ENCODE data around the gene CAPN9. TPM values are rescaled to one million over a fixed set of nuclear protein-coding genes. Genes with fewer than 3 reads are reported as not detected.
"Not testable (repeated sequence)": the region's sequence is repeated elsewhere in the genome, so short reads cannot be mapped to it uniquely, and the experiment has no call there.

Gene CAPN9, protein sequence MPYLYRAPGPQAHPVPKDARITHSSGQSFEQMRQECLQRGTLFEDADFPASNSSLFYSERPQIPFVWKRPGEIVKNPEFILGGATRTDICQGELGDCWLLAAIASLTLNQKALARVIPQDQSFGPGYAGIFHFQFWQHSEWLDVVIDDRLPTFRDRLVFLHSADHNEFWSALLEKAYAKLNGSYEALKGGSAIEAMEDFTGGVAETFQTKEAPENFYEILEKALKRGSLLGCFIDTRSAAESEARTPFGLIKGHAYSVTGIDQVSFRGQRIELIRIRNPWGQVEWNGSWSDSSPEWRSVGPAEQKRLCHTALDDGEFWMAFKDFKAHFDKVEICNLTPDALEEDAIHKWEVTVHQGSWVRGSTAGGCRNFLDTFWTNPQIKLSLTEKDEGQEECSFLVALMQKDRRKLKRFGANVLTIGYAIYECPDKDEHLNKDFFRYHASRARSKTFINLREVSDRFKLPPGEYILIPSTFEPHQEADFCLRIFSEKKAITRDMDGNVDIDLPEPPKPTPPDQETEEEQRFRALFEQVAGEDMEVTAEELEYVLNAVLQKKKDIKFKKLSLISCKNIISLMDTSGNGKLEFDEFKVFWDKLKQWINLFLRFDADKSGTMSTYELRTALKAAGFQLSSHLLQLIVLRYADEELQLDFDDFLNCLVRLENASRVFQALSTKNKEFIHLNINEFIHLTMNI
- under 1 TPM; 0.23 to 0.53 (median 0.28) TPM for total RNA-seq
- 0.25 TPM for polyA plus RNA-seq
- long read RNA-seq, donor 1, partial matches to known transcripts, result 0 of 1 reads
- long read RNA-seq, donor 1, other reads (novel, unspliced or antisense), result 1 of 1 reads
- long read RNA-seq, donor 2, partial matches to known transcripts, result 0 of 1 reads
- long read RNA-seq, donor 2, other reads (novel, unspliced or antisense), result 1 of 1 reads
- long read RNA-seq, donor 3, partial matches to known transcripts, result 0 of 2 reads
- long read RNA-seq, donor 3, other reads (novel, unspliced or antisense), result 2 of 2 reads
- long read RNA-seq, donor 4, result 0 reads

DNA sequence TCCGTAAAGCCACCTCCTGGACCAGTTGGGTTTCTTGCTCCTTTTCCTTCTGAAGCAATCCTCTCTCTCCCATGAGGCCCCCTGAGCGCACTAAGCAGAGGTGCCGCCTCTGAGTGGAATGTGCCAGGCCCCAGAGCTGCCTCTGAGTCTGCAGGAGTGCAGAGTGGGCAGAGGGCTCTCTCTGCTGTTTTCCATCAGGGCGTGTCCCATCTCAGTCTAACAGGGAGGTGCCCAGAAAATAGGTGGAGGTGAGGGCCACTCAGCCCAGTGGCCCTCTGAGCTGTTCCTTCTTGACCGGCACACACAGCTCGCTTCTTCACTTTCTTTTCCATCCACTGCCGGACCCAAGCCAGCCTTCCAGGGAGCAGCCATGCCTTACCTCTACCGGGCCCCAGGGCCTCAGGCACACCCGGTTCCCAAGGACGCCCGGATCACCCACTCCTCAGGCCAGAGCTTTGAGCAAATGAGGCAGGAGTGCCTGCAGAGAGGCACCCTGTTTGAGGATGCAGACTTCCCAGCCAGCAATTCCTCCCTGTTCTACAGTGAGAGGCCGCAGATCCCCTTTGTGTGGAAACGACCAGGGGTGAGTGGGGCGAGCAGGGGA lies at the start of gene CAPN9:
Gene CAPN9, plus strand, starts transcription at position 262 of the 604 bp plus-strand sequence. Its CDS starts 109 bp downstream, at position 371.
- Histone ChIP-seq H3K27ac (ENCODE audit: low read length) (no peak within 1 kb of the TSS), H3K4me1 (ENCODE audit: control insufficient read depth, insufficient read depth, low read length) (no peaks in the 10 kb centered on the region), H3K9me3 (ENCODE audit: control insufficient read depth, low read length) (no peaks in the 10 kb centered on the region), H3K4me3 (ENCODE audit: low read length) (no peak within 1 kb of the TSS), H3K27me3 (ENCODE audit: control insufficient read depth, insufficient read depth) (no peaks in the 10 kb centered on the region)
- intact Hi-C loops (cut with DNase I), result no loop called here
- DNase-seq (no peak), ATAC-seq (peak in 1 of 2 donors; percentile 11)
- WGBS, result 73% methylated on average over 14 of the region's 14 CpGs

- H3K4me1 ChIP-seq (ENCODE audit: control insufficient read depth, insufficient read depth, low read length), result peaks cover 5% of the 10 kb centered on the region
- H3K4me3 ChIP-seq (ENCODE audit: low read length), result no peak overlapping the region
- DNase-seq (no peak), ATAC-seq (no peak)
- no peaks in the 10 kb centered on the region for H3K9me3 ChIP-seq (ENCODE audit: control insufficient read depth, low read length)
- WGBS, result 93% methylated on average over 14 of the region's 14 CpGs
- H3K27ac ChIP-seq (ENCODE audit: low read length), result no peak overlapping the region
- intact Hi-C loops (cut with DNase I), result loop anchor here in 2 of 4 donors (10.0 kb wide), 1 partner anchor 67 kb away; no protein-coding TSS in a partner anchor
- H3K27me3 ChIP-seq (ENCODE audit: control insufficient read depth, insufficient read depth), result no peaks in the 10 kb centered on the region
Observed at GRCh38 chr1:230698130-230698529, 49.1 kb upstream of the CAPN9 start.

DNA sequence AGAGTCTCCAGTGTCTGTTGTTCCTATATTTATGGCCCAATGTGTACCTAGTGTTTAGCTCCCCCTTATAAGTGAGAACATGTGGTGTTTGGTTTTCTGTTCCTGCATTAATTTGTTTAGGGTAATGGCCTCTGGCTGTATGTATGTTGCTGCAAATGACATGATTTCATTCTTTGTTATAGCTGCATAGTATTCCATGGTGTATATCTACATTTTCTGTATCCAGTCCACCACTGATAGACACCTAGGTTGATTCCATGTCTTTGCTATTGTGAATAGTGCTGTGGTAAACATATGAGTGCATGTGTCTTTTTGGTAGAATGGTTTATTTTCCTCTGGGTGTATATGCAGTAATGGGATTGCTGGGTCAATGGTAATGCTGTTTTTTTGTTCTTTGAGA lies 48.2 kb upstream of the CAPN9 start:
- not testable (repeated sequence) for ATAC-seq; DNase-seq; H3K4me1 ChIP-seq (ENCODE audit: control insufficient read depth, insufficient read depth, low read length); H3K27ac ChIP-seq (ENCODE audit: low read length); H3K27me3 ChIP-seq (ENCODE audit: control insufficient read depth, insufficient read depth); H3K4me3 ChIP-seq (ENCODE audit: low read length); H3K9me3 ChIP-seq (ENCODE audit: control insufficient read depth, low read length)
- intact Hi-C loops (cut with DNase I), result loop anchor here in 2 of 4 donors (10.0 kb wide), 1 partner anchor 66 kb away; no protein-coding TSS in a partner anchor

DNA sequence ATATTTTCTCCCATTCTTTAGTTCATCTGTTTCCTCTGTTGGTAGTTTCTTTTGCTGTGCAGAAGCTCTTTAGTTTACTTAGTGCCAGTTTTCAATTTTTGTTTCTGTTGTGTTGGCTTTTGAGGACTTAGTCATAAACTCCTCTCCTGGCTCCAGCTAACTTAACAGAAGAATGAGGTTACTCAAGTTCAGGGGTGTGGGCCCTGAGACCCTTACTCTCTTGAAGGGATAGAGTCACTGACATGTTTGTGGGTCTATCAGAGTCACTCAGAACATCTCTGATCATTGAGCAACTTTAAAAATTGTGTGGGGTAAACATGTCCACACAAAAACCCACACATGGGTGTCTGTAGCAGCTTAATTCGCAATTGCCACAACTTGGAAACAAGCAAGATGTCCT lies 47.5 kb upstream of the CAPN9 start:
- WGBS, result 91% methylated on average over 1 of the region's 1 CpG
- Histone ChIP-seq H3K27me3 (ENCODE audit: control insufficient read depth, insufficient read depth) (no peaks in the 10 kb centered on the region), H3K4me1 (ENCODE audit: control insufficient read depth, insufficient read depth, low read length) (peaks cover 5% of the 10 kb centered on the region), H3K9me3 (ENCODE audit: control insufficient read depth, low read length) (no peaks in the 10 kb centered on the region), H3K4me3 (ENCODE audit: low read length) (no peak overlapping the region), H3K27ac (ENCODE audit: low read length) (no peak overlapping the region)
- ATAC-seq, result no peak
- no peak for DNase-seq
- intact Hi-C loops (cut with DNase I), result loop anchor here in 2 of 4 donors (10.0 kb wide), 1 partner anchor 65 kb away; no protein-coding TSS in a partner anchor

DNA sequence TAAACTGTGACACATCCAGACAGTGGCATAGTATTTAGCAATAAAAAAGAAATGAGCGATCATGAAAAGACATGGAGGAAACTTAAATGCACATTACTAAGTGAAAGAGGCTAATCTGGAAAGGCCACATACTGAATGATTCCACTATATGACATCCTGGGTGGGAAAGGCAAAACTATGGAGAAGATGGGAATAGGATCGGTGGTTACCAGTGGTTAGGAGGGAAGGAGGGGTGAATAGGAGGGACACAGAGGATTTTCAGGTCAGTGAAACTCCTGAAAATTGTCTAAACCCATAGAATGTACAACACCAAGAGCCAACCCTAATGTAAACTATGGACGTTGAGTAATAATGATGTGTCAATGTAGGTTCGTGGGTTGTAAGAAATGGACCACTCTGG lies 47.1 kb upstream of the CAPN9 start:
- WGBS, result 89% methylated on average over 4 of the region's 4 CpGs
- H3K4me3 ChIP-seq (ENCODE audit: low read length), result no peak overlapping the region
- H3K9me3 ChIP-seq (ENCODE audit: control insufficient read depth, low read length), result no peaks in the 10 kb centered on the region
- H3K27ac ChIP-seq (ENCODE audit: low read length), result no peak overlapping the region
- intact Hi-C loops (cut with DNase I), result no loop called here
- no peak for DNase-seq
- H3K4me1 ChIP-seq (ENCODE audit: control insufficient read depth, insufficient read depth, low read length), result peaks cover 5% of the 10 kb centered on the region
- H3K27me3 ChIP-seq (ENCODE audit: control insufficient read depth, insufficient read depth), result no peaks in the 10 kb centered on the region
- no peak for ATAC-seq

DNA sequence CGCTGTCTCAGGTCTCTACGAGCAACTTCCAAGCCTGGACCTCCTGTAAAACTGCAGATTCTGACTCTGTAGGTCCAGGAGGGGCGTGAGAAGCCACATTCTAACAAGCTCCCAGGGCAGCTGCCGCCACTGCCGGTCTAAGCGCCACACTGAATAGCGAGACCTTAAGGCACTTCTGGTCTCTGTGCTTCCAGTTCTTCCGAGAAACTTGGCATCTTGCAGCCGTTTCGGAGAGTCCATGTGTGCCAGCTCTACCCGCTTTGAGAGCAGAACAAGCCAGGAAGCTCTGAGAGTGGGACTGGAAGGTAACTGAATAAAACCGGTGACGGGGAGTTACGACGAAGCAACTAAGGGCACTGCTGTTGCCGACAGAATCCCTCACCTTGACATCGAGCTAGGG lies 45.8 kb upstream of the CAPN9 start:
- DNase-seq (no peak), ATAC-seq (no peak)
- Histone ChIP-seq H3K27me3 (ENCODE audit: control insufficient read depth, insufficient read depth) (no peaks in the 10 kb centered on the region), H3K27ac (ENCODE audit: low read length) (no peak overlapping the region), H3K4me1 (ENCODE audit: control insufficient read depth, insufficient read depth, low read length) (peaks cover 3% of the 10 kb centered on the region), H3K9me3 (ENCODE audit: control insufficient read depth, low read length) (no peaks in the 10 kb centered on the region), H3K4me3 (ENCODE audit: low read length) (no peak overlapping the region)
- 89% methylated on average over 17 of the region's 17 CpGs for WGBS
- intact Hi-C loops (cut with DNase I), result no loop called here

DNA sequence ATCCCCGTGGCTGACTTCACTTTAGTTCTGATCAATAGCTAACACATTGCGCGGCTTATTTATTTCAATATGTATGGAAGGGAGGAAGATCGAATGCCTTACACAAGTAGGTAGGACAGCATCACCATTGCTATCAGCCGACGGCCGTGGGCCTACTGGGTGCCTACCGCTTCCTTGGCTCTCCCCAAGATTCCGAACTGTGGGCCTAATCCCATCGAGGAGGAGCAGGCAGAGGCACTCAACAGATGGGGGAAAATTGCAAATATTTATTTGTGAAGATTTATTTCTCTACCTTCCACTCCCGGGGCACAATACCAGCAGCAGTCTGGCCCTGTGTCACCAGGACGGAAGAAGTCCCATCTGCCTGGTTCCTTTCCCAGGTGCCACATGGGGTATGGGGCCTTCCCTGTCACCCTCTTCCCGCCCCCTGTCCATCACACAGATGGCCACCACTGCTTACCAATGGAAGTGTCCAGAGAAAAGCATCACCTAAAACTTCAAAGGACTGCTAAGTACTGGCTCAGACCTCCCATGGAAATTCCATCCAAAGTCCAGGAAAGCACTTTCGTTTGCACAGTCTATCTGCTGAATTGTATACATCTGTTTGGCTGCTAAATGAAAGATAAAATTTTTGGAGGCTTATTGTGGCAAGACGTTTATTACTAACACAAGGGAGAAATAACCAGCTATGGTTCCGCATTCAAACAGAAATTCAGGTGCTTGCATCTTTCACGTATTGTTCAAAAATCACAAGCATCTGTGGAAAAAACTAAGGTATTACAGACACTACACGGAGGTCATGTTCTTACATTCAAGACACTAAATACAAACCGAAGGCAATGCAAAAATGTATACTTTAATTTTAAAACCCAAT lies 45.1 kb upstream of the CAPN9 start:
- ATAC-seq, result no peak

DNA sequence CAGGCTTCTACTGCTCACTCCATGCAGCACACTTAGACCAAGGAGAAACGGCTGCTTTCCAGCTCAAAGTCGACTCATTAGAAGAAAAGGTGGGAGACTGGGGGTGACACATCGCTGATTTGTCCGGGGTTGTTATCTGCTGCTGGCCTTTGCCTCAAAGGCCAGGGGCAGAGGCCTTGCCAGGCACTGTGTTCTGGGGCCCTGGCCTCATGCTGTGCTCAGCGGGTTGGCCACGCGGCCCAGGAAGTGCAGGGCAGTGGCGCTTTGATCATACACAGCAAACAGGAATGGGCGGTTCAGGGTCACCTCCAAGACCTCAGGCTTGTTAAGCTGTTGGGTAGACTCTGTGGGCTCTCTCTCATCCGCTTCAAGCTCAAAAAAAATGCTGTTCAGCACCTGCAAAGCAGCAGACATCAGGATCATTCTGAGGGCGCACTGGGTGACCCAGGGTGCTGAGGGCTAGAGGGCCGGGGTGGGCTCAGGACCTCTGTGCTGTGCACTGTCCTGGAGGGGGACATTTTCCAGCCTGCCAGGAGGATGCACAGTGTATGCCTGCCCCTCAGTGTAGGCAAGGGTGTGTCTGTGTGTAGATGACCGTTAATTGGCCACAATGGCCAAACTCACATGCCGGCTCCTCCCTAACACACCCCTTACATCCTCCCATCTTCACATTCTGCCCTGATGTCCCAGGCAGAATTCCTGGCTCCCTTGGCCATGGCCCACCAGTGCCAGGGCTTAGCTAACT lies 44.1 kb upstream of the CAPN9 start:
- peak in 1 of 2 donors; percentile 19 for ATAC-seq

More for the DNA sequence above, 45.1 kb upstream of the CAPN9 start:
- Histone ChIP-seq H3K27ac (ENCODE audit: low read length) (no peak overlapping the region), H3K4me3 (ENCODE audit: low read length) (no peak overlapping the region), H3K4me1 (ENCODE audit: control insufficient read depth, insufficient read depth, low read length) (no peaks in the 10 kb centered on the region), H3K9me3 (ENCODE audit: control insufficient read depth, low read length) (no peaks in the 10 kb centered on the region), H3K27me3 (ENCODE audit: control insufficient read depth, insufficient read depth) (no peaks in the 10 kb centered on the region)
- intact Hi-C loops (cut with DNase I), result no loop called here
- 89% methylated on average over 19 of the region's 19 CpGs for WGBS
- no peak for DNase-seq

DNA sequence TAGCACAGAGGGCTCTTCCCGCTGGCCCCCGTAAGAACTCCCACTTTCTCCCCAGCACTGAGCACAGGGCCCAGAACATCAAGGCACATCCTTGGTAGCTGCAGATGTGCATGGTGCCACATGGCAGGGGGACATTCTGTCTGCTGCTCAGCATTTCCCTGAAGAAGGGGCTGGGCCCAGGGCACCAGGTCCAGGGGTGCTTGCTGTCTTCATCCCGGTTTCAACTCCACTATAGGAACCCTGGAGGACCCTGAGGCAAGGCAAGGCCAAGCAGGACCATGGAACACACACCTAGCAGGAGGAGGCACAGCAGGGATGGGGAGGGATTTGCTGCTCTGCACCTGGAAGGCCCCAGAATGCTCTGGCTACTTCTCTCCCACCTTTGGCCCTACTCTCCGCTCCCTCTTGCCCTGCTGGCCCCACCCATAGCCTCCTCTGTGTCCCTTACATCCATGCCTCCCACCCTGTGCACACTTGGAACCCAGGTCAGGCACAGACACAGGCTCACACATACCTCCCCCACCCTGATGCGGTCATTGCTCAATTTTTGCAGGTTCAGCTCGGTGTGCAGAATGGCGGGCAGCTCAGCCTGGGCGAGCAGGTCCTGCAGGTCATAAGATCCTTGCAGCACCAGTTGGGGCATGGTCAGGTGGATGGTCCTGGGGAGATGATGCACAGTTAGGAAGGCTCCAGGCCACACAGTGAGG lies 43.4 kb upstream of the CAPN9 start:
- Histone ChIP-seq H3K27ac (ENCODE audit: low read length) (no peak overlapping the region), H3K9me3 (ENCODE audit: control insufficient read depth, low read length) (no peaks in the 10 kb centered on the region), H3K4me1 (ENCODE audit: control insufficient read depth, insufficient read depth, low read length) (peaks cover 3% of the 10 kb centered on the region), H3K4me3 (ENCODE audit: low read length) (no peak overlapping the region), H3K27me3 (ENCODE audit: control insufficient read depth, insufficient read depth) (no peaks in the 10 kb centered on the region)
- 90% methylated on average over 8 of the region's 8 CpGs for WGBS
- intact Hi-C loops (cut with DNase I), result no loop called here
- DNase-seq, result no peak
- no peak for ATAC-seq

More for the DNA sequence above, 44.1 kb upstream of the CAPN9 start:
- Histone ChIP-seq H3K27ac (ENCODE audit: low read length) (no peak overlapping the region), H3K4me1 (ENCODE audit: control insufficient read depth, insufficient read depth, low read length) (no peaks in the 10 kb centered on the region), H3K9me3 (ENCODE audit: control insufficient read depth, low read length) (no peaks in the 10 kb centered on the region), H3K27me3 (ENCODE audit: control insufficient read depth, insufficient read depth) (no peaks in the 10 kb centered on the region), H3K4me3 (ENCODE audit: low read length) (no peak overlapping the region)
- DNase-seq, result no peak
- 70% methylated on average over 14 of the region's 14 CpGs for WGBS
- intact Hi-C loops (cut with DNase I), result no loop called here
